GM21381 (cell line): Measurements from ENCODE around the gene FAM193A.
"Not testable (repeated sequence)": the region's sequence is repeated elsewhere in the genome, so short reads cannot be mapped to it uniquely, and the experiment has no call there.

Experiments
- ATAC-seq: cut with Tn5 transposase; IDR thresholded peaks from one replicate; pipeline ENCODE4 v1.9.1; 2021; ENCODE audit warnings: mild to moderate bottlenecking, moderate library complexity; ENCODE audit not compliant: unreplicated experiment

FAM193A gene

DNA sequence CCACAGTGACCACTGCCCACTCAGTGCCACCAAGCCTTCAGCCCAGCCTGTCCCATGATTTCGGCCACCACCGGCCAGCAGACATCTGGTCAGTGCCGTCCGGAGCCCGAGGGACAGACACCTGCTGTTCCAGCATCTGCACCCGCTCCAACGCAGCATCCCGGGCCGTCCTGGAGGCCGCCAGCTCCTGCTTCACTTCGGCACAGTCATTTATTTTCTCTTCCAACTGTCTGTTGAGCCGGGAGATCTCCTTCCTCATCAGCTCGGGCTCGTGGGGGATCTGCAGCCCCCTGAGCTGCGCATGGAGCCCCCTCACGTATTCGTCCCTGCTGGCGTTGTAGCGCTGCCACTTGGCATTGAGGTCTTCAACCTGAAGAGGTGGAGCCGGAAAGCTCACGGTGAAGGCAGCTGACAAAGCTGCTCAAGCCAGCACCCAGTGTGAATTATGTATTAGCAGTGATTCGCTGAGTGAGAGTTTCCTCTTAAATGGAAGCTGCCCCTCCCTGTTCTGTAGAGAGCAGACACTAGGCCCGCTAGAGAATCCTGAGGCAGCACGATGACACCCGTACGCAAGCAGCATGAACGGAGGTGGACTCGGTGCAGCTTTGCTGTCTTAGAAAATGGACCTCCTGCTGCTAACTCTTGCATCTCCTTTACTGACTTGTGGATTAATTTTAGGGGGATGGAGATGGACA is 208.3 kb downstream of the FAM193A start:
- ATAC-seq = no peak

DNA sequence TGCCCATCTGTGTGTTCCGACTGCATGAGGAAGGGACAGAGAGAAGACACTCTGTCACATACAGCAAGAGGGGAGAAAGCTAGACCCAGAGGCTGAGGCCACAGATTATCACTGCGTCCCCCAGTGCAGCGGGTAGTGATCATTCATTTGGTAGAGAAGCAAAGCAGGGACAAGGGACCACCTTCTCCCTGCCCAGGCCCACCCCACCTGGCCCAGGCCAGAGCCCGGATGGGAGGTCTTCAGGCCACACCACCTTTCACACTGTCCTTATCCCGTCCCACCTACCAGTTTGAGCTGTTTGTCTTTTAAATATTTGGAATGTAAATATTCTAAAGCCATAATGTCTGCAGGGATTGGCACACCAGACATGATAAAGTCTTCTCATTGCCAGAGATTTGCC is 209.1 kb downstream of the FAM193A start:
- ATAC-seq = no peak

DNA sequence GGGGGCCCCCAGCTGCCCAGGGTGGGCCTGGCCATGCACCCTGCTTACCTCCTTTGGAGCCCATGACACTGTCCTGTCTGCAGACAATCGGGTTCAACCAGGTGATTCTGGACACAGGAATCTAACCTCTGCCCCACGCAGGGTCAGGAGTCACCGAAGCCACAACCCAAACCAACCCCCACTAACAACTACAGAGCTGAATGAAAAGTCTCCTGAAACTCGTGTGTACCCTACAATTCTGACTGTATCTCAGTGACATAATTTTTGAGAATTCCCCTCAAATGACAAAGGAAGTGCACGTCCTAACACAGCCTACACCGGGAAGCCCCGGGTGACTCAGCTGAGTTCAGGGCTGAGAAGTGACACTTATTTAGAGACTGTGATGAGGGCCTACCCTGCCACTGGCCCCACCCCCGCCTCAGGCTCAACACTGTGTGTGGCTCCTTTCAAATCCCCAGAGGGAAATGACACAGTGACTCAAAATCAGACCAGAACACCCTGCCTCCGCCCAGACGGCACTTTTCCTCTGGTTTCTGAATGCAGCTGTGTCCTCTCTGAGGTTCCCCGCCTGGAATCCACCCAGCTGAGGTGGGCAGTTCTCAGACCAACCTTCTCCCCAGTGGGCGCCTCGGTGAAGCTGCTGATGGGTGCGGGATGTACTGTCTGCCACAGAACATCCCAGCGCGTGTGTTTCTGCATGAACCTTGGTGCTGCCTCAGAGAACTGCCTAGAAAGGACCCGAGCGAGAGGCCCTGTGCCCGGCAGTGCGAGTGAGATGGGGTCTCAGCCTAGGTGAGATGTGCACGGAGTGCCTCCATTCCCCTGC is 209.7 kb downstream of the FAM193A start:
- peak; percentile 91 for ATAC-seq

DNA sequence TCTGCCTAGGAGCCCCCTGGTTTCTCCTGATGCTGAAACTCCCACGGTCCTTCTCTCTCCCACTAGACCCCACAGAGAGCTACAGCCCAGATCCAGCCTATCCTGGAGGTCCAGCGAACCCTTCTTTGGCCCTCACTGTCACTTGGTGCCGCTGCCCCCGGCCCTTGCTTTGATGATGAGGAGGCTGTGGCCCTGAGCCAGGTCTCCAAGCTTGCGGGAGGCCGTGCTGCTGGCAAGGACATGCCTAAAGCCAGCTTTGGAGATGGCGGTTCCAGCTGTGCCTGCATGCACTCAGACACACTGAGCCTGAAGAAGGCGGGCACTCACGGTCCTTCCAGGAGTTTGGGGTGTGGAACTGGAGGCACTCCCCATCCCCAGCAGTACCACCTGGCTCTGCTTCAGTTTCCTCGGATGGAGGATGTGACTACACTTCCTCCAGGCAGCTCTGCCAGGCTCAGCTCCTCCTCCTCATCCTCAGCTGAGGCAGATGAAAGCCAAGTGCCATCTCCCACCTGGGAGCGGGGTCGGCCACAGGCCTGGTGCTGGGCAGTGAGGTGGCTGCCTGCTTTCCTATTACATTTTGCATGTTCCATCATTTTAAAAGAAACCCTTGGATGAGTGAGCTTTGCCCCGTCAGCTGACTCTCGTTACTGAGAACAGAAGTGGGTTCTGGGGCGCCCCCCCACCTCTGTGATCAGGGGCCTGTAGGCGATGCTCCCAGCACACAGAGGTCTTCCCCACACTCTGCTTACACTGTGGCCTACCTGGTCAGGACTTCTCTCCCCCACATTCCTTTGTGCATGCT is 210.6 kb downstream of the FAM193A start:
- no peak for ATAC-seq

DNA sequence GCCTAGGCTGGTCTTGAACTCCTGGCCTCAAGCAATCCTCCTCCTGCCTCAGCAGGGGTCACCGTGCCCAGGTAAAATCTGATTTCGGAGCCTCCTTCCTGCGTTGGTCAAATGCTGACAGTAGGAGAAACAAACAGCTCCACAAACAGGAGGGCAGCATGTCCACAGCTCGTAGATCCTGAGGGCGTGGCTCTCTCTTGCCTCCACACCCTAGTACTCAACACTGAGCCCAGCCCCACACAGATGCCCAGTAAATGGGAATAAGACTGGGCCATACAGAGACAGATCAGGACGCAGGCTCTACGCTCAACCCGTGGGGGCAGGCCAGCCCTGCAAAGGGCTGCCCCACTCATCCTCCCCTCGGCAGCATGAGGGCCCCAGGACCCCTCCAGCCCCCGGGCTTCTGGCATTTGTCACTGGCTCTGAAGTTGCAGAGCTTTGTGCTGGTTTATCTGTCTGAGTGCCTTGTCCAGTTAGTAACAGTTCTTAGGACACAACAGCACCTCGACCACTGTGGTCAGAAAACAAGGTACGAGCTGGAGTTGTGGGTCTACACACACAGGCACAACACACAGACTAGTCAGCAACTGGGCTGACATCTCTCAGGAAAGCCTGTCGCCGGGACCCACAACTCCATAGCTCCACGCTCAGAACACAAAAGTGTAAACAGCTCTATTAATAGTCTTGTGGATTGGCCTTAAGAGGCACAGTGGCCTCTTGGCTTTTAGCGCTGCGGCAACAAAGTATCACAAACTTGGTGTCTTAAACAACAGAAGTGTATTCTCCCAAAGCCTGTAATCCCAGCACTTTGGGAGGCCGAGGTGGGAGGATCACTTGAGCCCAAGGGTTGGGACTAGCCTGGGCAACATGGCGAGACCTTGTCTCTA is 214.5 kb downstream of the FAM193A start:
- ATAC-seq = no peak

DNA sequence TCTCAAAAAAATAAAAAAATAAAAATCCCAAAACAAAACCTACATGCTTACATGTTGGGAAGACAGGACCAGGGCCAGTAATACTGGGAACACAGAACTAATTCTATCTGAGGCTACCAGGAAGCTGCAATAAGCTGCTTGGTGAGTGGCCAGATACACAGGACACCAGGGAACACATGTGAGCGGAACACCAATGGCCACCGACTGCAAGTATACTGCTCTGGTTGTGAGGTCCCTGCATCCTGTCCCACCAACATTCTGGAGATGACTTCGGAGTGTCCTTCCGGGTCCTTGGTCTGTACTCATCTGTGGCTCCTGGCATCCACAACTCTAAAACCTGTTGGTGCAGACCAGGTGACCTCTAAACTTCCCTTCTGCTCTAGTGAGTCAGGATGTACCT is 217.0 kb downstream of the FAM193A start:
- ATAC-seq = no peak

DNA sequence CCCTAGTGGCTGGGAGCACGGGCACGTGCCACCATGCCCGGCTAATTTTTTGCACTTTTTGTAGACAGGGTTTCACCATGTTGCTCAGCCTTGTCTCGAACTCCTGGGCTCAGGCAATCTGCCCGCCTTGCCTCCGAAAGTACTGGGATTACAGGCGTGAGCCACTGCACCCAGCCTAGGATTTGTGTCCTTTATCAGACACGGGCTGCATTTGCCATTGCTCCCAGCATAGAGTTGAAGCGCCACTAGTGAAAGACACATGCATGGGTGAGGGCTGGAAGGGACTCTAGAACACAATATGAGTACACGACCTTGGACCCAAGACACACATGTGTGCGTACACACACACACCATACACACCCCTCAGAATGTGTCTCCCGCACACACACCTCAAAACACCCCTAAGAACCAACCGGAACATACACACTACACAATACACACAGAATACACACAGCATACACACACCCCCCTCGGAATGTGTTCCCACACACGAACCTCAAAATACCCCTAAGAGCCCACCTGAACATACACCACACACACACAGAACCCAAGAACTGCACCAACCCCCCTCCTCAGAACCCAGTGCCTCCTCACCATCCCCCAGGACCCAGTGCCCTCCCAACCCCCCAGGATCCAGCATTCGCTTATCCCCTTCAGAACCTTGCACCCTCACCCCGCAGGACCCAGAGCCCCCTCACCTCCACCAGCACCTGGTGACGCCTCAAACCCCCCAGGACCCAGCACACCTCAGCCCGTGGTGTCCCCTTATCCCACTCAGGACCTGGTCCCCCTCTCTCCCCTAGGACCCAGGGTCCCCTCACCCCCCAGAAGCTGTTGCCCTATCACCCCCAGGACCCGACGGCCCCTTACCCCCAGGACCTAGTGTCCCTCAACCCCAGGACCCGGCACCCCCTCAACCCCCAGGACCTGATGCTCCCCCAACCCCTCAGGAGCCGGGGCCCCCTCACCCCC is 218.7 kb downstream of the FAM193A start:
- no peak for ATAC-seq

DNA sequence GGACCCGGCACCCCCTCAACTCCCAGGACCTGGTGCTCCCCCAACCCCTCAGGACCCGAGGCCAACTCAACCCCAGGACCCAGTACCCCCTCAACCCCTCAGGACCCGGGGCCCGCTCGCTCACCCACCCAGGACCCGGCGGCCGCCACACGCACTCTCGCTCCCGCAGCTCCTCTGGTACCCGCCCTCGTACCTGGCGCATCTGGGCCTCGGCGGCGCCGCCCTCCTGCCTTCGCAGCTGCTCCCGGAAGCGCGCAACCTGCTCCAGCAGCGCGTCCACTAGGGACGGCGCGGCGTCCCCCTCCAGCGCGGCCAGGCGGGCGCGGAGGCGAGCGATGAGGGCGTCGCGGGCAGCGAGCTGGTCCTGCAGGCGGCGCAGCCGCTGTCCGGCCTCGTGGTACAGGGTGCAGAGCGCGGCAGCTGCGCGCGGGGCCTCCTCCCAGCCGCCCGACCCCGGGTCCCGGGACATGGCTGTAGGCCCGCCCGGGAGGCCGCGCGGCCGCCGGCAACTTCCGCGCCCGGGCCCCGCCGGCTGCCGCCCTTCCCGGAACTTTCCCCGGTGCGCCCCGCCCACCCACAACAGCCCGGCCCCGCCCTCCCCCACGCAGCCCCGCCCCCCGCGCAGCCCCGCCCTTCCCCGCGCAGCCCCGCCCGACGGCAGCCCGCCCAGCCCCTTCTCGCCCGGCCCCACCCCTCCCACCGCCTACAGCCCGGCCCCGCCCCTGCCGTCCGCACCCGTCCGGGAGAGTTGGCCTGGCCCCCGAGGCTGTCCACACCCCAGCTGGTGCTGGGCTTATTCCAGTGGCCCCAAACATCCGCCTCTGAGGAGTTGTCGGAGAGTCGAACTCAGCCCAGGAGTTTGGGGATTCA is 219.6 kb downstream of the FAM193A start, which contains the start of gene TNIP2:
TSS of gene TNIP2 (minus strand) at position 516 of the 870 bp plus-strand sequence. CDS start at position 469, 47 bp downstream.
- ATAC-seq = peak; percentile 69

DNA sequence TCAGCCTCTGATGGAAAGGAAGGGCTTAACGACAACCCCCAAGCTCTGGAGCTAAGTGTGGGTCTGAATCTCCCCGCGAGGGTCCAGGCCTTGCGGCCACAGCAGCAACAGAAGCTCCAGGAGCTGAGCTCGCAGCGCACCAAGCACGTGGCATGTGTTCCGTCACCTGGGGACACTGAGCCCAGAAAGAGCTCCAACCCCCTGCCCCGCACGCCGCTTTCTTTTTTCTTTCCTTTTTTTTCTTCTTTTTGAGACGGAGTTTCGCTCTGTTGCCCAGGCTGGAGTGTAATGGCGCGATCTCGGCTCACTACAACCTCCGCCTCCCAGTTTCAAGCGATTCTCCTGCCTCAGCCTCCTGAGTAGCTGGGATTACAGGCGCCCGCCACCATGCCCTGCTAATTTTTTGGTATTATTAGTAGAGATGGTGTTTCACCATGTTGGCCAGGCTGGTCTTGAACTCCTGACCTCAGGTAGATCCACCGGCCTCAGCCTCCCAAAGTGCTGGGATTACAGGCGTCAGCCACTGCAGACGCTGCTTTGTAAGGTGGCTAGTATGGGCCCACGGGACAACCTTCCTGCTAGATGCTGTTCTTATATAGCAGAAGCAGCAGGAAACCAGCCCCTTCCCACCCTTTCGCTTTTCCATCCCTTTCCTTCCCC is 220.4 kb downstream of the FAM193A start:
- peak; percentile 7 for ATAC-seq

DNA sequence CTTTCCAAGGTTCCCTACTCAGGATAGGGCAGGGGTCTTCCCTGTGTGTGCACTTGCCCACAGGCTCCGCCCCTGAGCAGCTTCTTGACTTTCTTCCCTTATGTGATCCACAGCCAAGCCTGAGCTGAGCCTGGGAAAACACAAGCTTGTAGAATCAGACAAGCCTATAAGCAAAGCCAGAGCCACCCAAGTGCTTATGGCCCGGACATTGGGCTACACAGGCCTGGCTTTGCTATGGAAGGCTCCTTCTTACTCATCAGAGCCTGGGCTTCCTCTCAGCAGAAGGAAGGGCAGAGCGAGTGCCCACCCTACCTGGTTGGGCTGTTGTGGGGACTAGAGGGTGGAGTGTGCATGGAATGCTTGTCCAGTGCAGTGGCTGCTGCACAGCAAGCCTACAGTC is 221.0 kb downstream of the FAM193A start:
- ATAC-seq = no peak

DNA sequence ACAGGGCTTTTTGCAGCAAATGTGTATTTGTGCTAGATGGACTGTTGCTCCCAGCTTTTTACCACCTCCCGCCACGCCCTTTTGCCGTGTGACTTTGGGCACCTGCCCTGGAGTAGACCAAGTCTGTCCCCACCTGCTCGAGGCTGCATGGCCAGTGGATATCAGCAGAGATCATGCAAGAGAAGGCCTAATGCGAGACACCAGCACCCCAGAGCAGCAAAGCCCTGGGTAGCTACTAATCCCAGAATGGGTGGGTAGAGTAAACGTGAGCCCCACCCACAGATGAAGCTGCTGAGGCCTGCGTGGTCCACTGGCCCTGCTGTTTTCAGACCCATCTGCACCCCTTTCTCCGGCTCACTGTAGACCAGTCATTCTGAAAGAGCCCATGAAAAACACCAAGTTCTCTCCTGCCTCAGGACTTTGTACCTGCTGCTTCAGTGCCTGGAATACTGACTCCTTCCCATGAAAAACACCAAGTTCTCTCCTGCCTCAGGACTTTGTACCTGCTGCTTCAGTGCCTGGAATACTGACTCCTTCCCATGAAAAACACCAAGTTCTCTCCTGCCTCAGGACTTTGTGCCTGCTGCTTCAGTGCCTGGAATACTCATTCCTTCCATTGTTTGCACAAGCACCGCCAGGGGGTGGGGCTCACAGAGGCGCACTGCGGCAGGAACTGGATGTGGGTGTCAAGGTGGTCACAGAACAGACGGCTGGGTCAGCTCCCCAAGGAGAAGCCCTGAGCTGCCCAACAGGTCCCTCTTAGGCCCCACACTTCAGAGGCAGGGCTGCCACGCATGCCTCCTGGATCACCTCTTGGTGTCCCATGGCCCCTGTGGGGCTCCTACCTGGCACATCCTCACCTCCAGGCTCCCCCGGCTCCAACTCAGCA is 224.8 kb downstream of the FAM193A start:
- ATAC-seq = no peak

DNA sequence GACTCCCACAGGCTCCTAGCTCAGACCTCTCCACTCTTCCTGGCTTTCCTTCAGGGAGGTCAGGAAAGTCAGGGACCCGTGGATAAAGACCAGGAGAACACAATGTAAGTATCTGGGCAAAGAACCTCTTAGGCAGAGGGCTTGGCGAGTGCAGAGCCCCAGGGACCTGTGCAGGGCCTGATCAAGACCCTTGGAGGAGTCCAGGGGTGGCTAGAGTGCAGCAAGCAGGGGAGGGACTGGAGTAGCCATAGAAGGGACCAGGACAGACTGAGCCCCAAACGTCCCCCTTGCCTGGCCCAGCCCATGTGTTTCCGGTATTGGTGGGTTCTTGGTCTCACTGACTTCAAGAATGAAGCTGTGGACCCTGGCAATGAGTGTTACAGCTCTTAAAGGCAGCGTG is 225.6 kb downstream of the FAM193A start:
- no peak for ATAC-seq

DNA sequence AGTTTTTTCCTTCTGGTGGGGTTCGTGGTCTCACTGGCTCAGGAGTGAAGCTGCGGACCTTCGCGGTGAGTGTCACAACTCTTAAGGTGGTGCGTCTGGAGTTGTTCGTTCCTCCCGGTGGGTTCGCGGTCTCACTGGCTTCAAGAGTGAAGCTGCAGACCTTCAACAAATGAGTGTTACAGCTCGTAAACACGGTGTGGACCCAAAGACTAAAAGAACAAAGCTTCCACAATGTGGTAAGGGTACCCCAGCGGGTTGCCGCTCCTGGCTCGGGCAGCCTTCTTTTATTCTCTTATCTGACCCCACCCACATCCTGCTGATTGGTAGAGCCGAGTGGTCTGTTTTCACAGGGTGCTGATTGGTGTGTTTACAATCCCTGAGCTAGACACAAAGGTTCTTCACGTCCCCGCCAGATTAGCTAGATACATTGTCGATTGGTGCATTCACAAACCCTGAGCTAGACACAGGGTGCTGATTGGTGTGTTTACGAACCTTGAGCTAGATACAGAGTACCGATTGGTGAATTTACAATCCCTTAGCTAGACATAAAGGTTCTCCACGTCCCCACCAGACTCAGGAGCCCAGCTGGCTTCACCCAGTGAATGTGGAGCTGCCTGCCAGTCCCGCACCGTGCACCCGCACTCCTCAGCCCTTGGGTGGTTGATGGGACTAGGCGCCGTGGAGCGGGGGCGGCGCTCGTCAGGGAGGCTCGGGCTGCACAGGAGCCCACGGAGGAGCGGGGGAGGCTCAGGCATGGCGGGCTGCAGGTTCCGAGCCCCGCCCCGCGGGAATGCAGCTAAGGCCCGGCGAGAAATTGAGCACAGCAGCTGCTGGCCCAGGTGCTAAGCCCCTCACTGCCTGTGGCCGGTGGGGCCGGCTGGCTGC is 226.3 kb downstream of the FAM193A start:
- ATAC-seq = not testable (repeated sequence)

DNA sequence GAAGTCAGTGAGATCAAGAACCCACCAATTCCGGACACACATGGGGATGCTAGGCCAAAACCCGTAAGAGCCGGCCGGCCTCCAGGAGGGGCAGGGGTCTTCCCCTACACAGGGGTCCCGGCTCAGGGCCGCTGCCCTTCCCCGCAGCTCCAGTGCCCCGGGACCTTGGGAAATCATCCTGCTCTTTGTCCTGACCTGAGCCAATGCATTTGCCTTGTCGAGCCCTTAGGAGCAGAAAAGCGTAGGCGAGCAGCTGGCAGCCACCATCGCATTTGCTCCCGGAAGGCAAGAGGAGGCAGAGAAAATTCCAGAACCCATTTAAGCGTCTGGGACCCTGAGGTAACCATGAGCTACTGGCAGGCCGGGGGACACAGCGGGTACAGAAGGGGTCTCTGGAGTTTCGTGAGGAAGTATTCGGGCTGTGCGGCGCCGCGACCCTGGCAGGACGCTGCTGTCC is 227.1 kb downstream of the FAM193A start:
- ATAC-seq = no peak

DNA sequence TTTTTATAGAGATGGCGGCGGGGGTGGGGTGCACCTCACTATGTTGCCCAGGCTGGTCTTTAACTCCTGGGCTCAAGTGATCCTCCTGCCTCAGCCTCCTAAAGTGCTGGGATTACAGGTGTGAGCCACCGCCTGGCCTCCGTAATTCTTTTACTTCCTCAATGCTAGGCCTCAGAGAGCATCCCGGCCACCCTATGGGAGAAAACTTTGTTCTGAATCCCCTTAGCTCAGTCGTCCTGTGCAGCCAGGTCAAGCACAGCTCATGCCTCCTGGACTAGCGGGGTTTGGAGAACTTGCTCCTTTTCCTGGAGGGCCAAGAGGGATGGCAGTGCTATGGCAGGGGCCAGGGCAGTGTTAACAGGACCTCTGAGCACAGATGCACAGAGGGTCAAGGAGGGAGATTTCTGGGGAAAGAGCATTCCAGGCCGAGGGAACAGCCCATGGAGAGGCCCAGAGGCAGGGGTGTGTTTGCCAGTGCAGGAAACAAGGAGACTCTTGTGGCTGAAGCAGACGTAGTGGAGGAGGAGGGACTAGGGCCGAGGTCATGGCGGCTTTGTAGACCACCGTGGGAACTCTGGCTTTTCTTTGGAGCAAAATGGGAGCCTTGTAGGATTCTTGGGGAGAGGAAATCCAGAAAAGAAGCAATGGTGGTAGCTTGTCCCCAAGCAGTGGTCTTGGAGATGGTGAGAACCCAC is 229.5 kb downstream of the FAM193A start:
- no peak for ATAC-seq
